SH-SY5Y (cell line): ENCODE data around the gene ENO4.

Experiments
- GATA2 ChIP-seq: IDR thresholded peaks from 2 replicates; pipeline ENCODE4 v1.6.1; 2011; ENCODE audit warnings: mild to moderate bottlenecking, low read depth, low read length
- GATA3 ChIP-seq: IDR thresholded peaks from 2 replicates; pipeline ENCODE4 v1.6.1; 2011; ENCODE audit warnings: low read depth, mild to moderate bottlenecking, low read length, moderate library complexity

ENO4 gene

DNA sequence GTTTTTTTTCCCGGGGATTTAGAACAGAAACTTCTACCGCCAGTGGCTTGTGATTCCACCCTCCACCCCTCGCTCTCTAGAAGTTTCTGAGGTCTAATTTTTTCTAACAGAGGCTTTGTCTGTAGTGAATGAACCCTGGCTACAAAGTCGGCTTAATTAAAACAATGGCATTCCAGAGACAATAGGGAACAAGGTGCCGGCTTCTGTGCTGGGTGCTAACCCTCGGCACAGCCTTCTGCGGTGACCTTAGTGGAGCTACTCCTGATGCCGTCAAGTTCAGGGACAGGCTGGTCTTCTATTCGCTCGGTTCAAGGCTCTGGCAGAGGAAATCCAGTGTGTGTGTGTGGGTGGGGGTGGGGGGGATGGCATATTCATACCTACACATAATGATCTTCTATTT is 32.1 kb upstream of the ENO4 start:
- TF ChIP-seq GATA3: no peak
- TF ChIP-seq GATA2: no peak

DNA sequence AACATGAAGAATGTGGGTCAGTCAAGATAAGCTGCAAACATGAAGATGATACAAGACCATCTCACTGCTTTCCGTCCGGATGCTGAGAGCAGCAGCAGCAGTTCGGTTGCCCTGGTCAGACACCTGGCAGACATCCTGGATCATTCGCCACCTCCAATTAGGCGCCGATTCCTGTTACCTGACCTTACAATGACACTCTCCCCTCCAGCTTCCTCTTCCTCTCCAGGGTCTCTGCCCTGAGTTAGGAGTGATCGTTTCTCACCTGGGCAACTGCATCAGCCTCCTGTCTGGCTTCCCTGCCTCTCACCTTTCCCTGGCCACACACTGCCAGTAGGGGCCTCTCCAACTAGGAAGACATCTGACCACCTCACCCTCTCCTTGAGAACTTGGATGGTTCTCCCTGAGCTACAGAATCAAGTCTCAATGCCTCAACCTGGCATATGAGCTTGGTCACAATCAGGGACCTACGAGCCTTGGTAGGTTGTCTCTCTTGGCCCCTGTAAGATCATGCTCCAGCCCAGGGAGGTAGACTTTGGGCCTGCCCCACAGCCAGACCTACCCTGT is 31.4 kb upstream of the ENO4 start:
- TF ChIP-seq GATA2 (no peak), GATA3 (no peak)

DNA sequence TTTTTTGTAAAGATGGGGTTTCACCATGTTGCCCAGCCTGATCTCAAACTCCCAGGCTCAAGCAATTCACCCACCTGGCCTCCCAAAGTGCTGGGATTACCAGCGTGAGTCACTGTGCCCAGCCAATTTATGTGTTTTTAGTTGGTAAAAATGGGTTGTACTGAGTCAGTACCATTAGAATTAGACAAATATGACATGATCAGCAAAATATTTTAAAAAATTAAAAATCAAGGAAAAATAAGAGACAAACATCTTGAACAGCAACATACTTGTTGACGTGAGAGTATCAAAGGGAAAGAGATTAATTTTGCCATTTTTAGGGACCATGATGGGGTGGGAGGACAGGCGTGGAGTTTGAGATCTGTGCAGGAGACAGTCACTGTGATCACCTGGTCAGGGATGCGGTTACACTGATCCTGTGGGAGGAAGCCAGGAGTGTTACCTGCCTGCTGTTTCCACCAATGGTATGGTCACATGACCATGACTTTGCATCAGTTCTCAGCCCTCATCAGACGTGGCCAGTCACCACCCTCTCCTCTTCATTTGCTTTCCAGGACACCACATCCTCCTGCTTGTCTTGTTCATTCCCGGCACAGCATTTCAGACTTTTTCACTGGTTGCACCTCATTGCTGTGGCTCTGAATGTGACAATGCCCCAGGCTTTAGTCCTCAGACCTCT is 29.2 kb upstream of the ENO4 start:
- no peak for TF ChIP-seq GATA3
- no peak for TF ChIP-seq GATA2

DNA sequence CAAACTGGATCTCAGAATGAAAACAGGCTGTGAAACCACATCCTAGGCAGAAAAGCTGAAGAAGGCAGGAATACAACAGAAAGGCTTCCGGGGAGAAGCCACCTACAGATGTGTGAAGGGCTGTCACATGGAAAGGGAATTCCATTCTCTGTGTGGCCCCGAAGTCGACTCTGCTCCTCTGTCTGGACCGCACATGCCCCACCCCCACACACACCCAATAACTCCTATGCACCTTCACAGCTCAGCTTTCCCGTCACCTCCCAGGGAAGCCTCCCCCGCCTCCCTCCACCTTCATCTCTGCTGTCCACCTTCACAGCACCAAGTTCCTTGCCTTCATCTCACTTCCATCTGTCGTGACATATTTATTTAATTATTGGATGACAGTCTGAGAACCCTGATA is 23.4 kb upstream of the ENO4 start:
- no peak for TF ChIP-seq GATA2
- TF ChIP-seq GATA3: no peak

DNA sequence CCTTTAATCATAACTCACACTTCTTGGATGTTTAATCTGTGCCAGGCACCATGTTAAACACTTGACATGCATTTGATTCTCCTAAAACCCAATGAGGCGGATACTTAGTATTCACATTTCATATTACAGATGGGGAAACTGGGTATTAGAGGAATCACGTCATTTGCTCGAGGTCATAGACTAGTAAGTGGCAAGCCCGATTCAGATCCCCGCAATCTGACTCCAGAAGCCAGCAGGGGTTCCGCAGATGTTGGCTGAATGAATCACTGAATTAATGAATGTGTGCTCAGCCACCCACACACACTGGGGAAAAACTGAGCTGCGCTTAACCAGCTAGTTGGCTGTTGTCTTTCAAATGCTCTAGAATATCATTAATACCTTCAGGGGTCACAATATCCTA is 22.5 kb upstream of the ENO4 start:
- TF ChIP-seq GATA2 (no peak), GATA3 (no peak)

- TF ChIP-seq GATA2 (no peak), GATA3 (no peak)
These were observed 22.1 kb upstream of the ENO4 start for GRCh38 chr10:116827214-116827671.

GRCh38 chr10:116828116-116828515 is 21.2 kb upstream of the ENO4 start:
- TF ChIP-seq GATA3: no peak
- TF ChIP-seq GATA2: no peak

DNA sequence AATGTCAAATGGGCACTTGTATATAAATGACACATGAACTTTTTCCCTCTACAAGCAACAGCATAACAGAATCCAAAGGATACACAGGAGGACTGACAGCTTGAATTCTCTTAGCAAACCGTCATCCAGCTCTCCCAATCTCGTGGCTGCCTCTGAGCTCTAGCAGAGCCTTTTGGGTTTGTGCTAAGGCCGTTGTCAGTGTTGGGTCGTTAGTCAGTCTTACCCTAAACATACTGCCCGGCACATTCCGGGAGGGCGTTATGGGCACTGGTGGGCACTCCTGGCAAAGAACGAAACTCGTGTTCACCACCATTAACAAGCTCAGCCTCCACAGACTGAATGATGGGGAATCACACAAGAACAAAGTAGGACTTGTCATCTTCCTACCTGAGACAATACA is 19.6 kb upstream of the ENO4 start:
- TF ChIP-seq GATA2: no peak
- TF ChIP-seq GATA3: no peak

DNA sequence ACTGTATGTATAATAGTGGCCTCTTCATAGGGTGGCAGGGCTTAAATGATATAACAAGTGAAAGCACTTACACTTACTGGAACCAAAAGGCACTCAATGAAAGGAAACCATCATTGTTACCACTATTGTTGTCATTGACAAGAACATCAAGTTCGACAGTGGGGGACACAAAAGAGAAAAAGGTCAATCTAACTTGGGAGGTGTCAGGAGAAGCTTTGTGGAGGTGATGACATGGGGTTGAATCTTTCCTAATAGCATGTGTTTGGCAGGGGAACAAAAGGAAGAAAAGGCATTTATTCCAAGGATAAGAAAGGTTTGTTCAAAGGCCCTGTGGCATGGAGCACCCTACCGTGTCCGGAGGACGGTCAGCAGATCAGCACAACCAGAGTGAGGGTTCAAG is 18.2 kb upstream of the ENO4 start:
- TF ChIP-seq GATA2 (no peak), GATA3 (no peak)

GRCh38 chr10:116831790-116832189 is 17.5 kb upstream of the ENO4 start:
- TF ChIP-seq GATA3 (no peak), GATA2 (no peak)

- no peak for TF ChIP-seq GATA3
- TF ChIP-seq GATA2: no peak
These were observed 15.0 kb upstream of the ENO4 start for GRCh38 chr10:116833986-116834985.

DNA sequence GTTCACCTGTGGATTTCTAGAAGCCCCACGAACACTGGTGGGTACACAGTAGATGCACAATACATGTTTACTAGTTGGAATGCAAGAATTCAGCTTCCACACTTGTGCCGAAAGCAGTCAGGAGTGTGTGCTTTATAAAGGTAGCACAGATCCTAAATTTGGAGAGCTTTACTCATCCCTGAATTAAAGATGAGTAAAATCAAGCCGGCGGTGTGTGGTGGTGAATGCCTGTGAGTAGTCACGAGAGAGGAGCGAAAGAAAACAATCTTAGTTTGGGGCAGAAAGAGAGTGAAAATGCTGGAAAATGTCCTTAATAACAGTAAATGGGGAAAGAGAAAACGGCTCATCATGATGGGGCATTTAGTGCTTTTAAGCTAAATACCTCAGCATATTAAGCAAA is 13.6 kb upstream of the ENO4 start:
- no peak for TF ChIP-seq GATA2
- no peak for TF ChIP-seq GATA3

DNA sequence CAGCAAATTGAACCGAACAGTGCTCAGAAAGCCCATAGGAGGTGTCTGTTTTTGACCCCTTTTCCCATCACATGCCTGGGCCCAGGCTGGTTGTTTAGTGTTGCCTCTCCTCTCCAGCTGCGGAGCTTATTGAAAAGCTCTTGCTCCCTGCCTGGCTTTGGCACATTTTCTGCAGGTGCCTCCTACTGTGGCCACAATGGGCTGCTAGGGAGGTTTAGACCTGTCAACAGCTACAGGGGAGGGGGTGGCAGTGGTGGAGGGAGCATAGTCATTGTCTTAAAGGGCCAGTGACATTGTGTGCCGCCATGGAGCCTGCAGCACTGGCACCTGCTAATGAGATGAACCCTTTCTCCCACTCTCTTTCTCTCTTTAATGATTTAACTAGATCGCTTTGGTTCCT is 13.2 kb upstream of the ENO4 start:
- TF ChIP-seq GATA2: no peak
- no peak for TF ChIP-seq GATA3

DNA sequence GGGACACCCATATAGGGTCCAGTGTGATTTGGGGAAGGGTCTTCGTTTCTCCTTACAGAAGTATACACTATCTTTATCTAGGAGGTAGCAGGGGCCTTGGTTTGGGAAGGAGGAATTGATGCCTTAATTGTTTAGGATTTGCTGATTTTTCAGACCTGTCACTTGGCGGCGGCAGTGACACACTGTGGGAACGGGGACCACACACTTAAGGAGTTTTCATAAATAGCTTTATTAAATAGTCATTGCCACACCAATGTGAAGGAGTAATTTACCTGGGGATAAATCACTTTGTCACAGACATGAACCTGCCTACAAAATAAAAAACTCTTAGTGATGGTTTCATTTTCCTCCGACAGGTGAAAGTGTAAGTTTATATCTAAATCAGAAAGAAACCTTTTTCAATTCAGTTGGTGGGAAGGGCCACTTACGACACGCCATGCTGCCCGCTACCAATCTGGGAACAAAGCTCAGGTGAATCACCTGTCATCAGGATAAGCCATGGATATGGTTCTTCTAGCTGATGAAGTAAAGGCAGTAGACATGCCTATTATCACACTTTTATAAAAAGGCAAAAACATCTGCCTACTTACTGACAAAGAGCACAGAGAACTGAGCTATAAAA is 12.3 kb upstream of the ENO4 start:
- TF ChIP-seq GATA3: no peak
- no peak for TF ChIP-seq GATA2
